ENCODE data around the gene COPS3. TPM values are rescaled to one million over a fixed set of nuclear protein-coding genes. Genes with fewer than 3 reads are reported as not detected.
A peak's percentile ranks its signal among the peaks of the same experiment; 100 is the strongest.

Gene COPS3
- total and polyA plus RNA-seq, 7 donors: 99.8 to 164 (median 140) TPM

- no peak overlapping the region for H3K27ac ChIP-seq
Measured at GRCh38 chr17:17200311-17200710, 80.7 kb downstream of the COPS3 start.

GRCh38 chr17:17198281-17198680 is 82.8 kb downstream of the COPS3 start:
- H3K4me3 ChIP-seq: no peak overlapping the region
- no peaks in the 10 kb centered on the region for H3K9me3 ChIP-seq
- intact Hi-C loops (cut with DNase I): no loop called here
- DNase-seq: no peak
- H3K27ac ChIP-seq: no peak overlapping the region
- WGBS, 3 donors: 86 to 92% (median 86%) methylated on average over 1 of the region's 1 CpG
- H3K36me3 ChIP-seq (ENCODE audit: insufficient read depth in 1 of 2, low read depth in 1 of 2): peaks cover 0 to 14% of the 10 kb centered on the region in 2 donors
- H3K27me3 ChIP-seq (ENCODE audit: insufficient read depth in 3 of 3, low read length in 2 of 3): no peaks in the 10 kb centered on the region
- no peak for TF ChIP-seq CTCF (IDR thresholded peaks at IDR 0.05)
- H3K4me1 ChIP-seq: no peaks in the 10 kb centered on the region
- peak in 1 of 4 donors; percentile 43 for ATAC-seq

More at GRCh38 chr17:17200311-17200710, 80.7 kb downstream of the COPS3 start:
- DNase-seq (no peak), ATAC-seq (no peak)
- Histone ChIP-seq H3K4me3 (no peak overlapping the region), H3K9me3 (no peaks in the 10 kb centered on the region), H3K36me3 (ENCODE audit: insufficient read depth in 1 of 2, low read depth in 1 of 2) (peaks cover 0 to 14% of the 10 kb centered on the region in 2 donors), H3K4me1 (peaks cover 16% of the 10 kb centered on the region), H3K27me3 (ENCODE audit: insufficient read depth in 3 of 3, low read length in 2 of 3) (no peaks in the 10 kb centered on the region)
- intact Hi-C loops (cut with DNase I): no loop called here
- no peak for TF ChIP-seq CTCF (IDR thresholded peaks at IDR 0.05)
- 56 to 77% (median 63%) methylated on average over 7 of the region's 7 CpGs for whole genome bisulfite sequencing, 3 donors

DNA sequence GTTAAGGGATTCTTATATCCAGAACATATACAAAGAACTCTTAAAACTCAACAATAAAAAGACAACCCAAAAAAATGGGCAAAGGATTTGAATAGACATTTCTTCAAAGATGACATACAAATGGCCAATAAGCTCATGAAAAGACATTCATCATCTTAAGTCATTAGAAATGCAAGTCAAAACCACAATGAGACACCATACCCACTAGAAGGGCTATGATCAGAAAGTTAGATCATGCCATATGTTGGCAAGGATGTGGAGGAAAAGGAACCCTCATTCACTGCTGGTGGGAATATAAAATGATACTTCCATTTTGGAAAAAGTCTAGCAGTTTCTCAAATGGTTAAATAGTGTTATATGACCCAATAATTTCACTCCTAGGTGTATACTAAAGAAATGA is 84.3 kb downstream of the COPS3 start:
- ATAC-seq (no peak), DNase-seq (no peak)
- peaks cover 4% of the 10 kb centered on the region for H3K4me1 ChIP-seq
- H3K27me3 ChIP-seq (ENCODE audit: insufficient read depth in 3 of 3, low read length in 2 of 3): no peaks in the 10 kb centered on the region
- no peaks in the 10 kb centered on the region for H3K9me3 ChIP-seq
- H3K27ac ChIP-seq: no peak overlapping the region
- intact Hi-C loops (cut with DNase I): no loop called here
- H3K4me3 ChIP-seq: no peak overlapping the region
- peaks cover 0 to 5% of the 10 kb centered on the region in 2 donors for H3K36me3 ChIP-seq (ENCODE audit: insufficient read depth in 1 of 2, low read depth in 1 of 2)
- TF ChIP-seq CTCF (IDR thresholded peaks at IDR 0.05): no peak

Other genes starting within 250 kb of the COPS3 start
- gene MPRIP, start 238.8 kb downstream of the COPS3 start, total RNA-seq: 100 to 1,000 TPM; 228 to 322 (median 258) TPM
- gene MPRIP, start 238.8 kb downstream of the COPS3 start, polyA plus RNA-seq: 100 to 1,000 TPM; 142 to 270 (median 184) TPM
- gene PLD6, start 74.9 kb downstream of the COPS3 start, total RNA-seq: 1 to 10 TPM in 3 of 4 donors, under 1 TPM in 1; 0.84 to 5.4 (median 2.7) TPM
- gene PLD6, start 74.9 kb downstream of the COPS3 start, polyA plus RNA-seq: 1 to 10 TPM; 1.3 to 2.5 (median 2.5) TPM
- gene FLCN, start 44.1 kb downstream of the COPS3 start, total RNA-seq: 10 to 100 TPM; 38.7 to 79.4 (median 52.6) TPM
- gene FLCN, start 44.1 kb downstream of the COPS3 start, polyA plus RNA-seq: 100 to 1,000 TPM in 1 of 3 donors, 10 to 100 TPM in 2; 42.0 to 106 (median 86.8) TPM
- gene NT5M, start 22.1 kb upstream of the COPS3 start, total RNA-seq: 10 to 100 TPM in 1 of 4 donors, 1 to 10 TPM in 3; 6.0 to 11.0 (median 7.5) TPM
- gene NT5M, start 22.1 kb upstream of the COPS3 start, polyA plus RNA-seq: 10 to 100 TPM in 2 of 3 donors, 1 to 10 TPM in 1; 6.2 to 11.5 (median 10.3) TPM
- 10 to 100 TPM; 12.4 to 29.6 (median 20.3) TPM for gene MED9, start 195.8 kb upstream of the COPS3 start, total RNA-seq
- gene MED9, start 195.8 kb upstream of the COPS3 start, polyA plus RNA-seq: 10 to 100 TPM; 16.6 to 19.0 (median 18.3) TPM
- gene RASD1, start 215.1 kb upstream of the COPS3 start, total RNA-seq: 100 to 1,000 TPM in 1 of 4 donors, 10 to 100 TPM in 1, 1 to 10 TPM in 2; 4.4 to 436 (median 33.8) TPM
- 100 to 1,000 TPM in 1 of 3 donors, 10 to 100 TPM in 2; 10.7 to 121 (median 26.5) TPM for gene RASD1, start 215.1 kb upstream of the COPS3 start, polyA plus RNA-seq

Data from psoas muscle (tissue), 8 donors.